T-helper 2 cell (primary cell): ENCODE data around the gene GRM8.

ENCODE experiments used
- DNase-seq, 5 experiments: peaks; one replicate each; pipeline versions ENCODE4 v3.0.0 to v3.0.0-alpha.2; 2012 to 2022

Gene GRM8

GRCh38 chr7:126411821-126412383 lies 840.8 kb downstream of the GRM8 start:
- no peak for DNase-seq

- DNase-seq: no peak
These were observed 841.5 kb downstream of the GRM8 start for GRCh38 chr7:126411032-126411820.

GRCh38 chr7:126403040-126403439 lies 849.7 kb downstream of the GRM8 start:
- no peak for DNase-seq

- no peak for DNase-seq
These were observed 850.8 kb downstream of the GRM8 start for GRCh38 chr7:126401918-126402317.

- DNase-seq: no peak
These were observed 853.8 kb downstream of the GRM8 start for GRCh38 chr7:126398851-126399529.

- DNase-seq: no peak
These were observed 854.5 kb downstream of the GRM8 start for GRCh38 chr7:126398285-126398684.

GRCh38 chr7:126394406-126394805 lies 858.3 kb downstream of the GRM8 start:
- no peak for DNase-seq
